Hepatic stellate cell (primary cell): ENCODE measurements around the gene LRRC61.

Experiments
- DNase-seq: peaks from one replicate; pipeline ENCODE4 v3.0.0; 2011; ENCODE audit warnings: low spot score

LRRC61 gene

DNA sequence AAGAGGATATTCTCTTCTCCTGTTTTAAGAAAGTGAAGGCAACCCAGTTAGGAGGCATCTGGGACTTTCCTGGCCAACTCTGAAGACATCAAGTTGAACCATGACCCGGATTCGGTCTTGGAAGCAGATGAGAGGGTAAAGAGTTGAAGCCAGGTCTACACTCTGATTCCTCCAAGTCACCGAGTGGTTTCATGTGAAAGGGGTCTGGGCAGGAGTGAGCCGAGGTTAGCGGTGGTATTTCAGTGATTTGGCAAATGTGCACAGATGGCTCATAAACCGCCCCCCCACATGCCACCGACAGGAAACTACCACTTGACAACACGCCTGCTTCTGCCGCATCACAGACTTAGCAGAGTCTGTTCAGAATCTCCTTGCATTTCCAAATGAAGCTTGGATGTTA is 34.1 kb downstream of the LRRC61 start:
- no peak for DNase-seq

DNA sequence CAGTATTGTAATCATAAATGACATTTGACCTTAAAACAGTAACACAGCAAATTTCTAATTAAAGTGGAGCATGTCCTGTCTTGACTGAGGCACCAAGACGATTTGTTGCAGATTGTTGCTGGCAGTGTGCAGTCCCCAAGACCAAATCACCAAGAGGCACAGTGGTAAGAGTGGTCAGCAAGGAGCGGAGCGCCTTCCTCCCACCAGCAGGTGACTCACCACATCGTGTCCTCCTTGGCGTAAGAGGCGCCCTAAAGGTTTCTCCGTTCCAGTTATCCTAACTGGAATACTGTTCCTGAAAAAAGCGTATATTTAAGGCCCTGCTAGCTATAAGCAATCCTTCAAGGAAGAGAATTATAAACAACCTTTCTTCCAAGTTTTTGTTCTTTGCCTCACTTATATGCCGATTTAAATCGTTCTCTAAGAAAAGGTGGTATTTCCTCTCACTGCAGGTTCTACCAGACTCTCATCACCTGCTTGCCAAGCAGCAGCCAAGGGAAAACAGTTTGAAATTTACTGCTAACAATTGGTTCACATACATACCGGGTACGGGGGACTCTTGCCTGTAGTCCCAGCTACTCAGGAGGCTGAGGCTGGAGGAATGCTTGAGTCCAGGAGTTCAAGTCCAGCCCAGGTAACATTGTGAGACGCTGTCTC is 34.7 kb downstream of the LRRC61 start:
- no peak for DNase-seq

DNA sequence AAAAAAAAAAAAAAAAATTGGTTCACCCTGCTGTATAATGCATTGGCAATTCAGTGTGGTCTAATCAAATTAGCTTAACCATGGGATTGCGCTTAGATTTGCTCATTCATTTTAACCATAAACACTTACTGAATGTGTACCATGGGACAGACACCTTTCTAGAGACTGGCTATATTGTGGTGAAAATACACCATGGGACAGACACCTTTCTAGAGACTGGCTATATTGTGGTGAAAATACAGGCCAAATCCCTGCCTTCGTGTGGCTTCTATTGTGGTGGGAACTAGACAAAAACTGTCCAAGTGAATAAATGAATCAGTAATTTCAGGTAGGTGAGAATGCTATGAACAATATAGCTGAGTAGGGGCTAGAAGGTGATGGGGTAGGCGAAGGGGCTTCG is 35.3 kb downstream of the LRRC61 start:
- no peak for DNase-seq

DNA sequence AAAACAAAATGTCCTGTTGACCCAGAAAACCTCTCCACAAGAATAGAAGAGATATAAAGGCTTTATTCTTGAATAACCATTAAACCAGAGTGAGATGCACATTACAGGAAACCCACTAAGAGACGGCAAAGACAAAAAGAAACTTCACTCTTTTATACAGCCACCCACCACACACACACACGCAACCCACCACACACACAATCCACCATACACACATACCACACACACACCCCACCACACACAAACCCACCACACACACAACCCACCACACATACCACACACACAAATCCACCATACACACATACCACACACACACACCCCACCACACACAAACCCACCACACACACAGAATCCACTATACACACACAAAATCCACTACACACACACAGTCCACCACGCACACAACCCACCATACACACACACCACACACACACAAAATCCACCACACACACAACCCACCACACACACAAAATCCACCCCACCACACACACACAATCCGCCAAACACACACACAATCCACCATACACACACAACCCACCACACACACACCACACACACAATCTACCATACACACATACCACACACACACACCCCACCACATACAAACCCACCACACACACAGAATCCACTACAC is 36.0 kb downstream of the LRRC61 start:
- DNase-seq: no peak

DNA sequence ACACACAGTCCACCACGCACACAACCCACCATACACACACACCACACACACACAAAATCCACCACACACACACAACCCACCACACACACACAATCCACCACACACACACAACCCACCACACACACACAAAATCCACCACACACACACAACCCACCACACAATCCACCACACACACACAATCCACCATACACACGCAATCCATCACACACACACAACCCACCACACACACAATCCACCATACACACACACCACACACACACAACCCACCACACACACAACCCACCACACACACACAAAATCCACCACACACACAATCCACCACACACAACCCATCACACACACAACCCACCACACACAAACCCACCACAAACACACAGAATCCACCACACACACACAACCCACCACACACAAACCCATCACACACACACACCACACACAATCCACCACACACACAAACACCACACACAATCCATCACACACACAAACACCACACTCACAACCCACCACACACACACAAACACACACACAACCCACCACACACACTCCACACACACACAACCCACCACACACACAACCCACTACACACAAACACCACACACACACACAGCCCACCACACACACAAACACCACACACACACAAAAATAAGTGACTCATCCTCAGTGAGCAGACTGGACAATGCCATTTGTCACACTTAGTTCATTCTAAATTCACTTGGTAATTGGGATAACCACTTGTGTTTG is 36.6 kb downstream of the LRRC61 start:
- no peak for DNase-seq

DNA sequence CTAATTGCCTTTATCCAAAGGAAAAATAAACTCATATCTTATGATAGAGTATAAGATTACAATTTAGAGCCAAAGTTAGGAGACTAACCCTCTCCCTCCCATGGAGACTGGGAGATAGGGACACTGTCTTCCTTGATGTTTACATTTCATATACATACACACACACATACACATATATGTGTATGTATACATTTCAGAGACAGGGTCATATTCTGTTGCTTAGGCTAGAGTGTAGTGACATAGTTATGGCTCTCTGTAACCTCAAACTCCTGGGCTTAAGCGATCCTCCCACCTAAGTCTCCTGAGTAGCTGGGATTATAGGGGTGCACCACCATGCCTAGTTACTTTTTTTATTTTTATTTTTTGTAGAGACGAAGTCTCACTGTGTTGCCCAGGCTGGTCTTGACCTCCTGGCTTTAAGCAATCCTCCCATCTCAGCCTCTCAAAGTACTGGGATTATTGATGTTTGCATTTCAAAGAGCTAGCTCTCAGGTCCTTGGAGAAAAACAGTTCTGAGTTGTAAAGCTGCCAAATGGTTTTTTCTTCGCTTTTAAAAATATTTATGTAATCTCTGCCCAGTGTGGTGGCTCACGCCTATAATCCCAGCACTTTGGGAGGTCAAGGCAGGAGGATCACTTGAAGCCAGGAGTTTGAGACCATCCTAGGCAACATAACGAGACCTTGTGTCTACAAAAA is 37.4 kb downstream of the LRRC61 start:
- DNase-seq: no peak

DNA sequence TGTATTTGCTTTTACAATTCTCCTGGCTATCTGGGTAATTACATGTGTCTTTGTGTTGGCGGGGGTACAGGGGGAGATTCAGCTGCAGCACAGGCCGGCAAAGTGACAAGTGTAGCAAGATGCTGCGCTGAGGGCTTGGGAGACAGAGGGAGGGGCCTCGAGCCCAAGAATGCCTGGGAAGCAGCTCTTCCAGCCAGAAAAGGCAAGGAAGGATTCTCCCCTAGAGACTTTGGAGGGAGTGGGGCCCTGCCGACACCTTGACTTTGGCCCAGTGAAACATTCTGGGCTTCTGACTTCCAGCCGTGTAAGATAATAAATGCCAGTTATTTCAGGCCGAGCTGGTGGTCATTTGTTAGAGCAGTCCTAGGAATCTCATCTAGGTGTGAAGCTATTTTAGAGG is 38.2 kb downstream of the LRRC61 start:
- no peak for DNase-seq

DNA sequence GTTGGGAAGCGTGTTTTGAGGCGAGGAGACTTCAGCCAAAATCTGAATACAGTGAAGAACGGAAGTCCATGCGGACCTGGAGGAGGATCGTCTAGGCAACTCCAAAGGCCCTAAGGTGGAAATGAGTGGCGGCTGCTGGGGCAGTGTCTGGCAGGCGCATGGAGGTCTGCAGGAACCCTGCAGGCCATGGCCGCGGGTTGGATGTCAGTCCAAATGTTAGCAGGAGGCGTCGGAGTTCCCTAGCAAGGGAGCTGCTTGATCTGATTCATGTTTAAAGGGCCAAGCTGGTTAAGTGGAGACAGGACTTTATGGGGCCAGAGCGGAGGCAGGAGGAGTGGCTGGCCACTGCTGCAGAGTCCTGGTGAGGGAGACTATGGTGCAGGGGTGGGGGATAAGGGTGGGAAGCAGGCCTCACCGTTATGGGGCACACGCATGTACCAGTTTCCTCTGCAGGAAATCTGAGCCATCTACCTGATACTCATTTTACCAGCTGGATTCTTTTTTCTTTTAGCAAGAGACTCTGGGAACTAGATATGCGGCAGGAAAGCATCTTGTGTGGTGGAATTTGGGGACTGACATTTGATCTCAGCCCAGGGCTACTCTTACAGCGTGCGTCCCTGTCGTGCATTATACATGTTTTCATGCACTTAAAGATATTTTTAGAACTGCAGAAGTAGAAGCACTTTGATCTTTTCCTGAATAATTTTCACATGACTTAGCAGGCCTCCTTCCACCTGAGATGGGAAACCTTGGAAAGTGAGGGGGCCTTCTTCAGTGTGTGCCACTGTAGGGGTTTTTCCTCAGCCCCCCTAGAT is 38.9 kb downstream of the LRRC61 start:
- no peak for DNase-seq

DNA sequence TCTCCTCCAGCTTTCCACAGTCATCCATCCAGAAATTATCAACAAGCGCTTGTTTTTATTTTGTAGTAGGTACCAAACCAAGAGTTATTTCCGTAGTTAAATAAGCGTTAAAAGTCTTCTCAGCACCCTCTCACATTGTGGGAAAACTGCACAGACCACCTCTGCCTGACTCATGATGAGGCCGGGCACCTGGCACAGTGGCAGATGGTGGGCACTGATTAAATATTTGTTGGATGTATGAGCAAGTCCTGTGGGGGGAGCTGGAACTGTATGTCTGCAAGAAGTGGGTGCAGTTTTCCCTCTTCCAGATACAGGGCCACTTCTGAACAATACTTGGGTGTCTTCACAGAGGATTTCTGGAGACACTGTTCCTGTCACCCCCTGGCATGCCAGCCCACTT is 40.2 kb downstream of the LRRC61 start:
- DNase-seq: no peak

DNA sequence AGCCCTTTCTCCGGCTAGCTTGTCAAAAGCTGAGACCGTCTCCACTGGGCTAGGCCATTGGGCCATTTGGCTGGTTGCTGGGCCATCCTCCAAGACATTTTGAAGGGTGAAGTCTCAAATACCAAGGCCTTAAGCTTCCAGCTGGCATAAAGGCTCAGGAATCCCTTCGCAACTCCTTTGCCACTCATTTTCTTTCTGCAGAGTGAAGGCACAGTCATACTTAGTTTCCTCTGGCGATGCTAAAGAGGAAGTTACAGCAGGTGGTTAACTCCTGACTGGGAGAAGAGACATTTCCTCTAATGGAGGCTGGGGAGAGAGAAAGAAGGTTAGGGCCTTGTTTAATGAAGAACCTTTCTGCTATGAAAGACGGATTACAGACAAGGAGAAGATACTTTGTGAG is 40.7 kb downstream of the LRRC61 start:
- DNase-seq: no peak

DNA sequence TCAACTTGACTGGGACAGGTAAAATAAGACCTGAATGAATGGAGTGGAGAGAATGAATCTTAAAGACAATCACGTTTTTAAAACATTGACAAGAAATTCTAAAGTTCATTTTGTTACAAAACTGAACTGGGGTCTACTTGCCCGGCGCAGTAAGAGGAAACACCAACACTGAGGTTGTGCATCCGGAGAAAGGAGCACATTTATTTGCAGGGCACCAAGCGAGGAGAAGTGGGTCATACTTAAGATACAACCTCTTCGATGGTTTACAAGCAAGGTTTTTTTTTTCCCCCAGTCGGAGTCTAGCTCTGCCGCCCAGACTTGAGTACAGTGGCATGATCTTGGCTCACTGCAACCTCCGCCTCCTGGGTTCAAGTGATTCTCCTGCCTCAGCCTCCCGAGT is 42.0 kb downstream of the LRRC61 start:
- no peak for DNase-seq

DNA sequence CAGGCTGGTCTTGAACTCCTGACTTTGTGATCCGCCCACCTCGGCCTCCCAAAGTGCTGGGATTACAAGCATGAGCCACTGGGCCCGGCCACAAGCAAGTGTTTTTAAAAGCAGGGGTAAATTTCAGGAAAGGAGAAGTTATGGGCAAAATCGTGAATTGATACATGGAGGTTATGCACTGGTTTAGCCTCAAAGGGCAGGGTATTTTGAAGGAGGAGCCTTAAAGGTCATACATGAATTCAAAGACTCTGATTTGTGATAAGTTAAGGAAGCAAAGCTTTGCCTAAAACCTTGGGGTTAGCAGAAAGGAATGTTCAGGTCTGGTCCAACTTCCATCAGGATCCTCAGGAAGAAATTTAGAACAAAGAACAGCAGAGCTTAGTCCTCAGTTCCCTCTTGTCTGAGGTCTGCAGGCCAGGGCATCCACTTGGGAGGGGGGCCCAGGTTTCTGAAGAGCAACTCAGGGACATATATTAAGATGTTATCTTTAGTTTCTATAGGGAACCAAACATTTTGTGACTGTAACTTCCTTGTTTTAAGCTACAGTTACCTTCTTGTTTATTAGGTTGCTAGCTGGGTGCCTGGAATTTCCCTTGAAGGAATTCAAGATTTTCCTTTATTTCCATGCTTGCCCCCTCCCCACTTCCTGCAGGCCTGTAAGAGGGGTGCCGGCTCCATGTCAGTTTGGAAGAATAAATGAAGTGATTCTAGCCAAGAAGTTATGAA is 42.7 kb downstream of the LRRC61 start:
- no peak for DNase-seq

DNA sequence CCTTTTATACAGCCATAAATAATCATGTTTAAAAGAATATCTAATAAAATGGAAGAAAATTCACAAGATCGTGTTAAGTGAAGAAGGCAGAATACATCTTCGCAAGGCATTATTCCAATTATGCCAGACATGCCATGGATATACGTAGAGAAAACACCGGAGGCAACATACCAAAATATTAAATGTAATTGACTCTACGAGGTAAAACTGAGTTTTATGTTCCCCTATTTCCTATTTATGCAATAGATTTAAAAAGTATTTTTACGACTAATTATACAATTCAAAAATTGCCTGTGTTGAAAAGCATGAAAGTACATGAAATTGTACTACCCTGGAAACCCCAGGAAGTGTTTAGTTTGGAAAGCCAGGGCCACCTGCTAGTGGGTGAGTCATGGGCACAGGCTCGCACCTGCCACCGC is 44.5 kb downstream of the LRRC61 start:
- no peak for DNase-seq

DNA sequence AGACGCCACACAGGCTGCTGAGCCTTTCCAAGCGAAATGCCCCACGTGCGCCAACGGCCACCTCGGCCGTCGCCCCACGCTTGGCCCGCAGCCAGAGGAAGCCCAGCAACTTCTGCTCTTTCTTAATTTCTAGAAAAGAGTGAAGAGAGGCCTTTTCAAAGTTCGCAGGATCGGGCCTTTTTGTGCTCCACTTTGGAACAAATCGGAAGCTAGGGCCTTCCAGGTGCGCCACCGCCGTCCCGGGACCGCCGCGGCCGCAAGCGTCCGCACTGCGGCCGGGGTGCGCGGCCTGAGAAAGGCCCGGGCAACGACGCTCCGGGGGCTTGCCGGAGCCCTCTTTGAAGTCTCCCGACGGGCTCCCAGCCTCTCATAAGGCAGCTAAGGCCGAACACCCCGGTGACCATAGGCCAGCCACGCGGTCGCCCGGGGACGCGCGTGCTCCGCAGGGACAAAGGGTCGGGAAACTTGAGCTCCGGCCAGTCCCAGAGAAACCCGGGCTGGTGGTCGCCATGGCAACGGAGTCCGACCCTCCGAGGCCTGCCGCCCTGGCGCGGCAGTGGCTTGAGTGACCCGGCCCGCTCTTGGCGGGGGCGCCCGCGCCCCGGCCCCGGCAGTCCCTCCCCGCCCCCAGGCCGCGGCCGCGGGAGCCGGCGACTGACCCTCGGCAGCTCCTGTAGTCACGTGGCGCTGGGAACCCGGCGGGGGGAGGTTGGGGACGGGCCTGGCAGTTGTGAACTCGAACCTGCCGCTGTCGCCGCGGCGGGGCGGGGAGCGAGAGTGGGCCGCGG is 45.1 kb downstream of the LRRC61 start, which contains the start of gene REPIN1:
Gene REPIN1, plus strand, starts transcription at position 727 of the 788 bp plus-strand sequence. CDS start 890 bp downstream, outside the sequence.
- DNase-seq: peak; percentile 90

DNA sequence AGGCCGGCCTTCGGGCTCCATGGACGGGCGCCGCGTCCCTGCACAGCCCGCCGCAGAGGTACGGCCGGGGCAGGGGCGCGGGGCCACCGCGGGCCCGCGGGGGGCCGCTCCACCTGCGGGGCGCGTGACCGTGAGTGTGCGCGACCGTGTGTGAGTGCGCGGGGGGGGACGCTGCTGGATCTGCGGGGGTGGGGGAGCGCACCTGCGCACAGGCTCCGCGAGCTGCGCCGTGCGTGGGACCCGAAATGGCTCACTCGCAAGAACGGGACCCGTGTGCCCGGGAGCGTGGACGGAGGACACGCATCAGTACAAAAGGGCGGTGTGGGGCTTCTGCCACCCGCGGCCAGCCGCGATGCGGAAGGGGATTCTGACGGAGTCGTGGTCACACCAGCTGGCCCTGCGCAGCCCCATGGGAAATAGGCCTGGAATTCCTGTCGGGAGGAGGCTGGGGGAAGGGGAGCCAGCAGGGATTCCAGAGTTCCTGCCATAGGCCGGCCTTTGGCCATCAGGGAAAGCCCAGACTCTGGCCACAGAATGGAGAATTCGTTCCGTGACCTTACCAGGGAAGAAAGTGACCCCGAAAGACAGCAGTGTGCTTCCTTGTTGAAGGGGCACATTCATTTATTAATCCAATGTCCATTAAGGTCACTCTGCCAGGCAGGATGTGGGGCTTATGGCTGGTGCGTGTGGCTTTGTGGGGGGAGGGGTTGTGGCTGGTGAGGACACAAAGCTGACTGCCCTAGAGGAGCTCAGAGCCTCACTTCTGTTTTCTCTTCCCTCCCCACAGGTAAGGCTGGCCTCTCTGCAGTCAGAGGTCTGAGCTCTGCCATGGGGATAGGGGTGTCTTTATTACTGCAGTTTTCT is 46.0 kb downstream of the LRRC61 start:
- DNase-seq: peak; percentile 93

DNA sequence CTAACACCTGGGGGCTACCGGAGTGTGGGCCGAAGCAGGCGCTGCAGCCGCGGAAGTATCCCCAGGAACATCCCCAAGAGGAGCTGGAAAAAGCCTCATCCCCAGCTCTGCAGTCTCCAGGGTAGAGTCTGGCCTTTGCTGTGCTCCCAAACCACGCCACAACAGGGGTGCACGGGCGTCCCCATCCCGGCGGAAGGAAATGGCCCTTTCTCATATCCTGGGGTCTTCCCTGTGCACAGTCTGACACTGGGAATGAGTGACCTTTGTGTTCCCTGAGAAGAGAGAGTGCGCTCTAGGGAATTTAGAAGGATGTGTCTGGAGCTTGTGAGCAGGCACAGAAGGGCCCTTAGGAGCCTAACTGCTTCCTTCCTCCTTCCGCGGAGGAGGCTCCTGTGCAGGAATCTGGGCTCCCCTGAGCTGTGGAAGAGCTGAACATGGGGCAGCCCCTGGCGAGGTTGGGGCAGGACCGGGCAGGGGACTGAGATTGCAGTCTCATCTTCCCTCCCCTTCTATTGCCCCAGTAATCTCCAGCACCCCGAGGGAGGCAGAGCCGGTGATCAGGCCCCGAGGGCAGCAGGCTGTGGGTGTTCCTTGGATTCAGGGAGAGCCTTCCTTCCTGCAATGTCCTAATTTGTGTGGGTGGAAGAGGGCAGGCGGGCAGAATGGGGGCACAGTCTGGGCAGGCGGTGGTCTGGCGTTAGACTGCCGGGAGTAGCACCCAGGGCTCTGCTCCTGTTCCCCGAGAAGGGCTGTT is 46.8 kb downstream of the LRRC61 start:
- no peak for DNase-seq

DNA sequence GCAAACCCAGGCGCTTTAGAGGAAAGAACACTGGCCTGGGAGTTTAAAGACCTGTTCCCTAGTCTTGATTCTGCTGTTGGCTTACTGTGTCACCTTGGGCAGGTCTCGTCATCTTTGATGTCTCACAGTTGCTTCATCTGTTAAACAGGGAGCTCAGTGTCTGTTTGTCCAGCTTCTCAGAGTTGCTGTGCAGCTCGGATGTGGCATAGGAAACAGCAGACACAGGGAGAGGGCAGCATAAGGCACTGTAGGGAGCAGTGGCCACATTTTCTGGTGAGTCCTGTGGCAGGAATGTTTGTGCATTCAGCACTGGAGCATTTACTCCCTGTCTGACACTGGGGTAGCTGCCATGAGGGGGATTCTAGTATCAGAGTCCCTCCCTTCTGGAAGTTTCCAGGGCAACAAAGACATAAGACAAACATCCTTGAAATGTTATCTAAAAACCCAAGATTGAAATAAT is 47.5 kb downstream of the LRRC61 start:
- DNase-seq: peak; percentile 97
